MCF 10A (cell line): Measurements from ENCODE around the gene CLPTM1L. TPM values are rescaled to one million over a fixed set of nuclear protein-coding genes. Genes with fewer than 3 reads are reported as not detected.
A peak's percentile ranks its signal among the peaks of the same experiment; 100 is the strongest.

Experiments
- BruUV-seq: library from RNA; stranded (reverse); fragments of 400-500 nt; replicated peaks from 2 replicates; lab custom pipeline; 2021; lab: Mats Ljungman, UMichigan
- CTCF ChIA-PET: fragments of 300-600 bp; sonication (Branson Sonifier 250); formaldehyde crosslinking; extraction: SDS; loops from one replicate; lab custom pipeline; 2021; ENCODE audit warnings: antibody characterized with exemption, inconsistent platforms; lab: Yijun Ruan, JAX
- POLR2A ChIA-PET: fragments of 300-600, 350-650 bp; sonication (Branson Sonifier 250); formaldehyde crosslinking; extraction: SDS; loops from one replicate; lab custom pipeline; 2020; ENCODE audit warnings: antibody characterized with exemption, inconsistent platforms; lab: Yijun Ruan, JAX
- DNase-seq: peaks from one replicate; pipeline ENCODE4 v3.0.0-alpha.2; 2018; ENCODE audit not compliant: unreplicated experiment
- H3K27ac Mint-ChIP-seq: one replicate; pipeline ENCODE4 v1.8.0; 2022; ENCODE audit warnings: mild to moderate bottlenecking, low read depth, mixed read lengths; ENCODE audit not compliant: unreplicated experiment
- H3K27me3 Mint-ChIP-seq: one replicate; pipeline ENCODE4 v1.8.0; 2022; ENCODE audit warnings: mixed read lengths; ENCODE audit not compliant: insufficient read depth, unreplicated experiment
- H3K36me3 Mint-ChIP-seq: one replicate; pipeline ENCODE4 v1.8.0; 2022; ENCODE audit warnings: mild to moderate bottlenecking, moderate library complexity, mixed read lengths; ENCODE audit not compliant: insufficient read depth, unreplicated experiment
- H3K4me1 Mint-ChIP-seq: one replicate; pipeline ENCODE4 v1.8.0; 2022; ENCODE audit warnings: mixed read lengths; ENCODE audit not compliant: insufficient read depth, unreplicated experiment
- H3K4me3 Mint-ChIP-seq: one replicate; pipeline ENCODE4 v1.8.0; 2022; ENCODE audit warnings: mild to moderate bottlenecking, moderate library complexity, mixed read lengths; ENCODE audit not compliant: unreplicated experiment
- H3K9me3 Mint-ChIP-seq: one replicate; pipeline ENCODE4 v1.8.0; 2022; ENCODE audit warnings: mixed read lengths; ENCODE audit not compliant: unreplicated experiment
- intact Hi-C: fragments of 100-400 bp; cut with micrococcal nuclease; formaldehyde crosslinking; loops from 2 replicates; pipeline ENCODE4 v1.14.1; 2022
- total RNA-seq: library from RNA; stranded (reverse); gene quantifications from 2 replicates; pipeline ENCODE4 v1.2.3, GENCODE V29; 2022
- TF ChIP-seq, protein P1 (sequence below): fragments of 200-600 bp; IDR thresholded peaks from one replicate; pipeline ENCODE4 v1.8.0; 2022; ENCODE audit warnings: antibody characterized with exemption, mild to moderate bottlenecking; ENCODE audit not compliant: unreplicated experiment

Gene CLPTM1L
- total RNA-seq, 1 experiment from 2014 or later = 128 TPM

DNA sequence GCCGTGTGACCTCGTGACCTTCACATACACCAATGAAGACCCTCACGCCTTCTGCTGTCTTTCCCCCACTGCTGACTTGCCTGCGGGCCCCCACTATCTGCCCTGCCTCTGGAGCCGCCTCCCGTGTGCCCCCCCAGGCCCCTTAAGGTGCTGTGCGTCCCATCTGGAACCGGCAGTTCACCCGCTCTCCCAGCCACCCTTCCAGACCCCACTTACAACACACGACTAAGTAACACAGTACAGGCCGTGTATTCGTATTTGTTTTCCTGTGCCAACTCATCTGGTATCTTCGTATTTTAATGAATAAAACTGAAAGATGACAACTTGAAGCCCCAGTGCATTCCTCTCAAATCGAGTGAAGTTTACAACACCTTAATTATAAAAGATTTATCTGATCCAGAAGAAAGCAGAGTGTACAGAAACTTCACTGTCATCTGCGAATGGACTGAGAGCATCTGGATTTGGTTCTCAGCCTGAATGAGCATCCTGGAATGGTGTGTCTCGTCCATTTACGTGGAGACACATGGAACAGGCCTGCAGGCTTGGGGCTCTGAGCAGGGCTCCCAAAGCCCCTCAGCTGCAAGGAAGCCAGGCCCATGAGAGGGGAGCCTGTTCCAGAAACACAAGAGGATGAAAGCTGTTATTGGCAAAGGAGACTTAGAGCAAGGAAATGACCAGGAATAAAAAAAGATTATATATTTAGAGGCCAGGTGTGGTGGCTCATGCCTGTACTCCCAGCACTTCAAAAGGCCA, 28.1 kb downstream of the CLPTM1L start:
- BruUV-seq = no TSS peak
- ChIA-PET CTCF (interaction anchor here (0.7 to 1.2 kb wide), 2 partner anchors 143 to 336 kb away, joined by 3 read pairs; no protein-coding TSS in a partner anchor), POLR2A (interaction anchor here (0.6 to 2.4 kb wide), 4 partner anchors 9 to 904 kb away, joined by 3 to 12 read pairs (median 3); no protein-coding TSS in a partner anchor)
- H3K4me3 Mint-ChIP-seq = no peak overlapping the region
- H3K36me3 Mint-ChIP-seq = peaks cover 45% of the 10 kb centered on the region
- TF ChIP-seq, protein P1, sequence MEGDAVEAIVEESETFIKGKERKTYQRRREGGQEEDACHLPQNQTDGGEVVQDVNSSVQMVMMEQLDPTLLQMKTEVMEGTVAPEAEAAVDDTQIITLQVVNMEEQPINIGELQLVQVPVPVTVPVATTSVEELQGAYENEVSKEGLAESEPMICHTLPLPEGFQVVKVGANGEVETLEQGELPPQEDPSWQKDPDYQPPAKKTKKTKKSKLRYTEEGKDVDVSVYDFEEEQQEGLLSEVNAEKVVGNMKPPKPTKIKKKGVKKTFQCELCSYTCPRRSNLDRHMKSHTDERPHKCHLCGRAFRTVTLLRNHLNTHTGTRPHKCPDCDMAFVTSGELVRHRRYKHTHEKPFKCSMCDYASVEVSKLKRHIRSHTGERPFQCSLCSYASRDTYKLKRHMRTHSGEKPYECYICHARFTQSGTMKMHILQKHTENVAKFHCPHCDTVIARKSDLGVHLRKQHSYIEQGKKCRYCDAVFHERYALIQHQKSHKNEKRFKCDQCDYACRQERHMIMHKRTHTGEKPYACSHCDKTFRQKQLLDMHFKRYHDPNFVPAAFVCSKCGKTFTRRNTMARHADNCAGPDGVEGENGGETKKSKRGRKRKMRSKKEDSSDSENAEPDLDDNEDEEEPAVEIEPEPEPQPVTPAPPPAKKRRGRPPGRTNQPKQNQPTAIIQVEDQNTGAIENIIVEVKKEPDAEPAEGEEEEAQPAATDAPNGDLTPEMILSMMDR = no peak
- no peaks in the 10 kb centered on the region for H3K27me3 Mint-ChIP-seq
- no peaks in the 10 kb centered on the region for H3K9me3 Mint-ChIP-seq
- no peak for DNase-seq
- peaks cover 8% of the 10 kb centered on the region for H3K4me1 Mint-ChIP-seq
- H3K27ac Mint-ChIP-seq = no peak overlapping the region
- intact Hi-C loops = no loop called here

DNA sequence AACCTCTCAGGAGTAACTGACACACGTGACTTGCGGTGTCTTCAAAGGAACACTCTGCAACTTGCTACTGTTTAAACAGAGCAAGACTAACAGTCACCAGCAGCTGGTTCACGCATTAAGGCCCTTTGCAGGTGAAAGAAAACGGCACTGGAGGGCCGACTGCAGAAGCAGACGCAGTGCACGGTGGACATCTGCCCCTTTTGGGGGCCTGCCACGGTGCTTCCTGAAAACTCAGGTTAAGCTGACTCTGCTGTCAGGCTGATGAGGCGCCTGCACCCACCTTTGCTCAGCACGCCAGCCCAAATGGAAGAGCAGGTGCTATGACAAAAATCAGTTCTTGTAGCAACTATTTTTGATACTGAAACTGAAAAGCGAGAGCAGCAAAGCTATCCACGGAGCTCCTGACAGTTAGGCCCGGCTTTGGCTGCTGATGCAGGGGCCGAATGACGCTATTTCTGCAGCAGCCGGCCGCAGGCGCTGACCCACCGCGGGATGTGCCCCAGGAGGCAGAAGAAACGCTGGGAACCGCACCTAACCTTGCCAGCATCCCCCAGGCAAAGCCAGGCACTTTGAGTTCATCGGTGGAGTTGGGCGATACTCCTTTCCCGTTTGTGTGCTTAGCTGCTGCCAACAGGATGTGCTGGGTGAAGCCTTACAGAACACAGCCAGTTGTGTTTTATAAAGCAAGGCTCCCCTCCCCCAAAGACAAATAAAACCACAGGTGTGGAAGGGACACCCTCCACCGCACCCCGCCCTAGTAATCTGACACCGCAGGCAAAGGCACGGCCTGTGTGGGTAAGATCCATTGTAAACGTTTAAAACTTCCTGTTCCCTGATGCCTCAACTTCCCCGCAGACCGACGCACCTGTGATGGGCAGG, 29.0 kb downstream of the CLPTM1L start:
- H3K36me3 Mint-ChIP-seq = peaks cover 41% of the 10 kb centered on the region
- peaks cover 8% of the 10 kb centered on the region for H3K4me1 Mint-ChIP-seq
- POLR2A ChIA-PET = interaction anchor here (0.5 to 2.4 kb wide), 3 partner anchors 10 to 905 kb away, joined by 3 to 12 read pairs (median 4); no protein-coding TSS in a partner anchor
- no peak overlapping the region for H3K27ac Mint-ChIP-seq
- TF ChIP-seq, protein P1 = no peak
- peak; percentile 90 for DNase-seq
- CTCF ChIA-PET = interaction anchor here (1.2 kb wide), 1 partner anchor 142 kb away, joined by 3 read pairs; no protein-coding TSS in a partner anchor
- no peak overlapping the region for H3K4me3 Mint-ChIP-seq
- no peaks in the 10 kb centered on the region for H3K9me3 Mint-ChIP-seq
- no peaks in the 10 kb centered on the region for H3K27me3 Mint-ChIP-seq
- no TSS peak for BruUV-seq
- intact Hi-C loops = no loop called here

DNA sequence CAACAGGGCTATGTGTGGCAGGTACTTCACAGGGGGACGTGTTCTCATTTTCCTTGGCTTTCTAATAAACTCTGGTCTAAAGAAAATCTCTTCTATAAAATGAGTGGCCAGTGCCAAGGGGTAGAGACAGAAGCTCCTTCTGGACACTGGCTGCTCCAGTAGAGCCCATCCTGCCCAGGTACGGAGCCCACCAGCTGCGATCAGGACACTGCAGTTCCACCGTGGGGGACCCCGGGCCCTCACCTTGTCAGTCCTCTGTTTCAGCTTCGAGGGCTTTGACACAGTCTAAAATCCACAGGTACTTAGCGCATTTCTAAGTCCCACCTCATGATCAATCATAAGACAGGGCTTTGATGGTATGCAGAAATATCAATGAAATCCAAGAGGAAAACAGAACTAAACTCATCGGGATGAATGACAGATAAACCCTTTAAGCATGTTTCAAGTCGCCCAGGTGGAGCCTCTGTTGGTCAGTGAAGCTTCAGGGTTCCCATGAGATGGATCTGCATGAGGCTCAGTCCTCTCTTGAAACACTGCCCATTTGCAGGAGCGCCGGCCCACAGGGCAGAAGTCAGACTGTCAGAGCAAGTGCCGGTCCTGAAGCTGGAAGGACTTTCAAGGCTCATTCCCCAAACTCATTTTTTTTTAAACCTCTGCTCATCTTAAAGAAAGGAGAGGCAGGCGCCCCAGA, 29.7 kb downstream of the CLPTM1L start:
- no peak overlapping the region for H3K27ac Mint-ChIP-seq
- intact Hi-C loops = no loop called here
- POLR2A ChIA-PET = no interaction called here
- CTCF ChIA-PET = interaction anchor here (1.2 kb wide), 1 partner anchor 141 kb away, joined by 3 read pairs; no protein-coding TSS in a partner anchor
- H3K27me3 Mint-ChIP-seq = no peaks in the 10 kb centered on the region
- DNase-seq = no peak
- BruUV-seq = no TSS peak
- H3K4me1 Mint-ChIP-seq = peaks cover 8% of the 10 kb centered on the region
- H3K4me3 Mint-ChIP-seq = no peak overlapping the region
- no peaks in the 10 kb centered on the region for H3K9me3 Mint-ChIP-seq
- peaks cover 33% of the 10 kb centered on the region for H3K36me3 Mint-ChIP-seq
- TF ChIP-seq, protein P1 = no peak
